Measurements from ENCODE around the gene PPP2R3C. TPM values are rescaled to one million over a fixed set of nuclear protein-coding genes. Genes with fewer than 3 reads are reported as not detected.

PPP2R3C gene
- total RNA-seq, 1 experiment from 2014 or later: 19.6 TPM

GRCh38 chr14:35052637-35053036 lies 69.2 kb downstream of the PPP2R3C start:
- BruUV-seq (replicated peaks): no TSS peak
- intact Hi-C loops (cut with micrococcal nuclease; ENCODE audit: unreplicated experiment): no loop called here

GRCh38 chr14:35051796-35052195 lies 70.0 kb downstream of the PPP2R3C start:
- ChIA-PET POLR2A (no interaction called here), CTCF (no interaction called here)
- H3K36me3 ChIP-seq (ENCODE audit: control insufficient read depth, insufficient read depth, low read length): no peaks in the 10 kb centered on the region; the same call in 1 of the 2 replicates
- H3K27ac ChIP-seq (ENCODE audit: low read length): no peak overlapping the region
- no peak for TF ChIP-seq SIN3A (IDR thresholded peaks at IDR 0.05; ENCODE audit: borderline replicate concordance, insufficient read depth, low read depth, low read length)
- TF ChIP-seq, protein P1, sequence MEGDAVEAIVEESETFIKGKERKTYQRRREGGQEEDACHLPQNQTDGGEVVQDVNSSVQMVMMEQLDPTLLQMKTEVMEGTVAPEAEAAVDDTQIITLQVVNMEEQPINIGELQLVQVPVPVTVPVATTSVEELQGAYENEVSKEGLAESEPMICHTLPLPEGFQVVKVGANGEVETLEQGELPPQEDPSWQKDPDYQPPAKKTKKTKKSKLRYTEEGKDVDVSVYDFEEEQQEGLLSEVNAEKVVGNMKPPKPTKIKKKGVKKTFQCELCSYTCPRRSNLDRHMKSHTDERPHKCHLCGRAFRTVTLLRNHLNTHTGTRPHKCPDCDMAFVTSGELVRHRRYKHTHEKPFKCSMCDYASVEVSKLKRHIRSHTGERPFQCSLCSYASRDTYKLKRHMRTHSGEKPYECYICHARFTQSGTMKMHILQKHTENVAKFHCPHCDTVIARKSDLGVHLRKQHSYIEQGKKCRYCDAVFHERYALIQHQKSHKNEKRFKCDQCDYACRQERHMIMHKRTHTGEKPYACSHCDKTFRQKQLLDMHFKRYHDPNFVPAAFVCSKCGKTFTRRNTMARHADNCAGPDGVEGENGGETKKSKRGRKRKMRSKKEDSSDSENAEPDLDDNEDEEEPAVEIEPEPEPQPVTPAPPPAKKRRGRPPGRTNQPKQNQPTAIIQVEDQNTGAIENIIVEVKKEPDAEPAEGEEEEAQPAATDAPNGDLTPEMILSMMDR (IDR thresholded peaks at IDR 0.05): no peak
- no peak for TF ChIP-seq REST (IDR thresholded peaks at IDR 0.05; ENCODE audit: insufficient read depth in 1 of 2, low read depth in 2 of 2, low read length in 1 of 2)
- no peak for TF ChIP-seq POLR2AphosphoS5 (IDR thresholded peaks at IDR 0.05; ENCODE audit: low read depth, low read length)
- TF ChIP-seq TCF7L2 (IDR thresholded peaks at IDR 0.05; ENCODE audit: low read depth, low read length): no peak
- no peak overlapping the region for H3K4me3 ChIP-seq (ENCODE audit: low read depth in 2 of 2, low read length in 2 of 2)
- peaks cover 5% of the 10 kb centered on the region; the same call in 1 of the 2 replicates for H3K4me1 ChIP-seq (ENCODE audit: control insufficient read depth, insufficient read depth, low read length)
- ATAC-seq (no peak), DNase-seq (ENCODE audit: low read depth, low spot score) (no peak)
- H3K27me3 ChIP-seq (ENCODE audit: control insufficient read depth, insufficient read depth, low read length): no peaks in the 10 kb centered on the region
- intact Hi-C loops (cut with micrococcal nuclease; ENCODE audit: unreplicated experiment) (no loop called here), in situ Hi-C loops (cut with HindIII; ENCODE audit: low pct_unique_long_range_greater_than_20kb, low sequenced_read_pairs) (no loop called here)
- no TSS peak for BruUV-seq (replicated peaks)
- no peaks in the 10 kb centered on the region for H3K9me3 ChIP-seq (ENCODE audit: control insufficient read depth, insufficient read depth, low read depth, low read length)

More at GRCh38 chr14:35052637-35053036, 69.2 kb downstream of the PPP2R3C start:
- in situ Hi-C loops (cut with HindIII; ENCODE audit: low pct_unique_long_range_greater_than_20kb, low sequenced_read_pairs): no loop called here
- ATAC-seq: no peak
- TF ChIP-seq SIN3A (IDR thresholded peaks at IDR 0.05; ENCODE audit: borderline replicate concordance, insufficient read depth, low read depth, low read length): no peak
- no peak for TF ChIP-seq TCF7L2 (IDR thresholded peaks at IDR 0.05; ENCODE audit: low read depth, low read length)
- TF ChIP-seq, protein P1 (IDR thresholded peaks at IDR 0.05): no peak
- TF ChIP-seq POLR2AphosphoS5 (IDR thresholded peaks at IDR 0.05; ENCODE audit: low read depth, low read length): no peak
- TF ChIP-seq REST (IDR thresholded peaks at IDR 0.05; ENCODE audit: insufficient read depth in 1 of 2, low read depth in 2 of 2, low read length in 1 of 2): no peak
- Histone ChIP-seq H3K27me3 (ENCODE audit: control insufficient read depth, insufficient read depth, low read length) (no peaks in the 10 kb centered on the region), H3K27ac (ENCODE audit: low read length) (no peak overlapping the region), H3K4me1 (ENCODE audit: control insufficient read depth, insufficient read depth, low read length) (peaks cover 5% of the 10 kb centered on the region; the same call in 1 of the 2 replicates), H3K4me3 (ENCODE audit: low read depth in 2 of 2, low read length in 2 of 2) (no peak overlapping the region), H3K36me3 (ENCODE audit: control insufficient read depth, insufficient read depth, low read length) (no peaks in the 10 kb centered on the region; the same call in 1 of the 2 replicates), H3K9me3 (ENCODE audit: control insufficient read depth, insufficient read depth, low read depth, low read length) (no peaks in the 10 kb centered on the region)
- no peak for DNase-seq (ENCODE audit: low read depth, low spot score)
- CTCF ChIA-PET: no interaction called here
- POLR2A ChIA-PET: no interaction called here

Data from Panc1 (cell line).